Measurements from ENCODE around the gene SNX15.

DNA sequence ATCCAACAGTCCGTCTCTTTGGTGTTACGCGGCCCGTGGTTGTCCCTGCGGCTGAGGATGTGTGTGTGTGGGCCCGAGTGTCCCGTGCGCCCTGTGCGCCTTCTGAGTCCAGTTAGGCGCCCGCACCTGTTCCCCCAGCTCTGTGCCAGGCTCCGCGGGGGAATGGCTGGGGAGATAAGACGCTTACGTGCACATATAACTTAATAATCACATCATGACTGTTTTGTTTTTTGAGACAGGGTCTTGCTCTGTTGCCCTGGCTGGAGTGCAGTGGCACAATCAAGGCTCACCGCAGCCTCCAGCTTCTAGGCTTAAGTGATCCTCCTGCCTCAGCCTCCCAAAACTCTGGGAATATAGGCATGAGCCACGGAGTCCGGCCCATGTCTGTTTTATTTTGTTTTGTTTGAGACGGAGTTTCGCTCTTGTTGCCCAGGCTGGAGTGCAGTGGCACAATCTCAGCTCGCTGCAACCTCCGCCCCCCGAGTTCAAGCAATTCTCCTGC is 12.5 kb upstream of the SNX15 start:
- TF ChIP-seq, protein P1, sequence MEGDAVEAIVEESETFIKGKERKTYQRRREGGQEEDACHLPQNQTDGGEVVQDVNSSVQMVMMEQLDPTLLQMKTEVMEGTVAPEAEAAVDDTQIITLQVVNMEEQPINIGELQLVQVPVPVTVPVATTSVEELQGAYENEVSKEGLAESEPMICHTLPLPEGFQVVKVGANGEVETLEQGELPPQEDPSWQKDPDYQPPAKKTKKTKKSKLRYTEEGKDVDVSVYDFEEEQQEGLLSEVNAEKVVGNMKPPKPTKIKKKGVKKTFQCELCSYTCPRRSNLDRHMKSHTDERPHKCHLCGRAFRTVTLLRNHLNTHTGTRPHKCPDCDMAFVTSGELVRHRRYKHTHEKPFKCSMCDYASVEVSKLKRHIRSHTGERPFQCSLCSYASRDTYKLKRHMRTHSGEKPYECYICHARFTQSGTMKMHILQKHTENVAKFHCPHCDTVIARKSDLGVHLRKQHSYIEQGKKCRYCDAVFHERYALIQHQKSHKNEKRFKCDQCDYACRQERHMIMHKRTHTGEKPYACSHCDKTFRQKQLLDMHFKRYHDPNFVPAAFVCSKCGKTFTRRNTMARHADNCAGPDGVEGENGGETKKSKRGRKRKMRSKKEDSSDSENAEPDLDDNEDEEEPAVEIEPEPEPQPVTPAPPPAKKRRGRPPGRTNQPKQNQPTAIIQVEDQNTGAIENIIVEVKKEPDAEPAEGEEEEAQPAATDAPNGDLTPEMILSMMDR (conservative IDR thresholded peaks at IDR 0.05; ENCODE audit: low read depth, low read length): no peak
- TF ChIP-seq EZH2 (IDR thresholded peaks at IDR 0.05; ENCODE audit: borderline replicate concordance, low read depth, low read length, poor library complexity, severe bottlenecking): no peak

Data from A673 (cell line).